GM19452 (cell line): ENCODE data around the gene ARMH3.

Experiments
- ATAC-seq: cut with Tn5 transposase; IDR thresholded peaks from one replicate; pipeline ENCODE4 v1.9.1; 2021; ENCODE audit not compliant: unreplicated experiment

The ARMH3 gene

DNA sequence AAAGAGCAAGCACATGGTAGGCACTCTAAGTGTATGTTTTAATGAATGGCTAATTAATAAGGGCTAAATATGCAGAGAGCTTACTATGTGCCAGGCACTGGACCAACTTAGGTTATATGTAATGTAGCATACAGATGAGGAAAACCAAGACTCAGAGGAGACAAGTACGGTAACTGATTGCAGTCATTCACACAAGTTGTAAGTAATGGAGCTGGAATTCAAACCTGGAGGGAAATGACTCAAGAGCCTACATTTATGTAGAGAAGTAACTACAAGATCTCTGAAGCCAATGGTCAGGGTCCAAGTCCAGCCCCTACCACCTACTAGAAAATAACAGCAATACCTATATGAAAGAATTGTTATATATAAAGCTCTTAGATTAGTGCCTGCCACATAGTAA is 115.1 kb downstream of the ARMH3 start:
- no peak for ATAC-seq

GRCh38 chr10:101939729-101940128 is 116.2 kb downstream of the ARMH3 start:
- no peak for ATAC-seq

- no peak for ATAC-seq
These were observed 116.8 kb downstream of the ARMH3 start for GRCh38 chr10:101939008-101939648.

DNA sequence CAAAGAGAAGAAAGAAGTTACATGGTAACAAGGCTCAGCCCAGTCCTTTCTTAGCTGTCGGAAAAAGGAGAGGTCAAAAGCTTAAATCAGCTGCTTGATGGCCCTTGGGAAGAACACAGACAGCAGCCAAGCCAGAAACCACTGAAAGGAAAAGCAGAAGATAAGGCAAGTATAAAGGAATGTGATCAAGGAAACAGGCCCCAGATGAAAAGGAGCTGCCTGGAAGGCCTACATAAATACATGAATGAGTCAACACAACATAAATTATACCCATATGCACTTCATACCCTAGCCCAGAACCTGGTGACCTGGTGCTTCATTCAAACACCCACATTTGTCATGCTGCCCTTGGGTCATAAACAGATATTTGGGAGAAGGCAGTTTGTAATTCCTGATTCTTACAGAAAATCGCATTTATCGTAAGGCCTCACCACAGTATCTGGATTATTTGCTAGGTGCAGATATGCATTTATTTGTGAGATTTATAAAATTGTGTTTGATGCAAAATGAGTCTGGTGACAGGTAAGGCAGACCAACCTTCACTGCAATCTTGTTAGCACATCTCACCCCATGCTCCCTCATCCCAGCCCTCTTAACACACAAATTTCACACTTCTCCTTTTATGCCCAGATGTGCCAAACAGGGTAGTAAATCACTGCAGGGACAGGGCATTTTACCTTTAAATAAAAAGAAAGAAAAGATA is 117.5 kb downstream of the ARMH3 start:
- no peak for ATAC-seq

DNA sequence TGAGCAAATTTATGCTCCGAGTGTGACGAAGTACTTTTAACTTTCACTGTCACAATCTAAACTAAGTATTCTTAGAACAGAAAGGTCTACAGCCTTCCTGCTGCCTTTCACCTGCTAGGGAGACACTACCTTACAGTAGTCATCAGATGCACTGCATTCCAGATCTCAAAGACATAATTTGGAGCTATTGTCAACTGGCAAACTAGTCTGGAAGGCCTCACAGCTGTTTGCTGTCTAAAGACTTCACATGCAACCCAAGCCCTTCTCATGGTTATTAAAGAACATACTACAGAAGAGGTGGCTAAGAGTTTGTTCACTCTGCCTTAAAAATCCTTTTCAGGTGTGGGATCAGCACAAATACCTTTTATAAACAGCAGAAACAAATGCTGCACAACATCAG is 120.5 kb downstream of the ARMH3 start:
- ATAC-seq, result no peak

DNA sequence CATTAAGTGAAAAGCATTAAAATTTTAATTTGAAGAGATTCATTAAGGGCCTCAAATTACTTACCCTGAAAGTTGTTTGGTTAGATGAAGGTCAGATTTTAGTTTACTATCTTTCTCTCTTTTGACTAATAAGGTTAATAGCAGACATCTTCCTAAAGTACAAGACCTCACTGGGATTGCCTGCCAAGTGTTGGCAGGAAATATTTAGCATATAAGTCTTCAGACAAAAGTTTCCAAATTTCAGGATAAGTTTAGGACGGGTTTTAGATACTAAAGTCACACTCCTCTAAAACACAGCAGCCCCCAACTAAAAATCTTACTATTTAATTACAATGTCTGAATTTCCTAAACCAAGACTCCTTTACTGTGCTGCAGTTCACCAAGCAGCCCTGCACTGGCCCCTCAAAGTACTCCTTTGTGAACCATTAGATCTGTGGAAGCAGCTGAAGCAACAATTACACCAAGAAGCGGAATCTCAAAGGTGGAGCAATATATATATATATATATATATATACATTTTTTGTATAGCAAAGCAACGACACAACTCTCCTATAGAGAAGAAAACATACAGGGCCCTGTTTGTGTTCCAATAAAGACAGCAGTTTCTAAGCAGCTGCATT is 121.2 kb downstream of the ARMH3 start:
- no peak for ATAC-seq

- ATAC-seq, result no peak
These were observed 122.0 kb downstream of the ARMH3 start for GRCh38 chr10:101933976-101934375.

DNA sequence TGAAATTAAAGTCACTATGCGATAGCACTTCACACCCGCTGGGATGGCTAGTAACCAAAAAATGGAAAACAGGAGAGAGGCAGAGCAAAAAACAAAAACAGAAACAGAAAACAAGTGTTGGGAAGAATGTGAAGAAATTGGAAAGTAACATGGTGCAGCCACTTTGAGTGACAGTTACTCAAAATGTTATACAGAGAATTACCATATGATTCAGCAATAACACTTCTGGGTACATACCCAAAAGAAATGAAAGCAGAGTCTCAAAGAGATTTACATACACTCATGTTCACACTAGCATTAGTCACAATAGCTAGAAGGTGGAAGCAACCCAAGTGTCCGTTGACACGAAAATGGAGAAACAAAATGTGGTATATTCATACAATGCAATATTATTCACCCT is 123.8 kb downstream of the ARMH3 start:
- no peak for ATAC-seq

DNA sequence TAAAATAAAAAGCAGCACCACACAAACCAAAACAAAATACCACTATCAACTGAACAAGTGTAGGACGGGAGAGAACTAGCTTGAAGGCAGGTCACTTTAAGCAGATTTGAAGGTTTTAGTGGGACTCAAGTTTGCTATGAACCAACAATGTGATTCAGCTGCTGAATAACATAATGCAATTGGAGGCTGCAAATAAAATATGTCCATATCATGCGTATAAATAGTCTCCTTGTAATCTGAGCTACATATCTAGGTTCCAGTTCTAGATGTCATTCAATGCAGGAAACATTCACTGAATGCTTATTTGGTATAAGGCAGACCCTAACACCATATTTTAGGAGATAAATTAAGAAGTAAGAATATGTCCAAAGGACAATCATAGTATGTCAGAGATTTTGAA is 130.9 kb downstream of the ARMH3 start:
- ATAC-seq, result no peak

- no peak for ATAC-seq
These were observed 132.7 kb downstream of the ARMH3 start for GRCh38 chr10:101923256-101923655.

DNA sequence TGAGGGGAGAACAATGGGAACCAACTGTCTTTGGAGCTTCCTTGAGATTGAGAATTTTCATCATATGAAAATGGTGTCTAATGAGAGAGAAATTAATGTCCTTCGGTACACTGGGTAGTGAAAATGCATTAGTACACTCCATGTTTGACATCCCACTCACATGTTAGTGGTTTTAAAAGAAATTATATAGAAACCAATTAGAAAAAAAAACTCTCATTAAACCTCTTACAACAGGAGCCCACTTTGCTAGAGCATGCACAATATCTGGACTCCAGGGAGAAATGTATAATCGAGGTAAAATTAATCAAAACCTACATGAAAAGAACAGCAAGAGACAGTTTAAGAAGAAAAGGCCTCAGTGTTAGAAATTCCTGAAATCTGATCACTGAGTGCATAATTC is 133.1 kb downstream of the ARMH3 start:
- ATAC-seq, result no peak

DNA sequence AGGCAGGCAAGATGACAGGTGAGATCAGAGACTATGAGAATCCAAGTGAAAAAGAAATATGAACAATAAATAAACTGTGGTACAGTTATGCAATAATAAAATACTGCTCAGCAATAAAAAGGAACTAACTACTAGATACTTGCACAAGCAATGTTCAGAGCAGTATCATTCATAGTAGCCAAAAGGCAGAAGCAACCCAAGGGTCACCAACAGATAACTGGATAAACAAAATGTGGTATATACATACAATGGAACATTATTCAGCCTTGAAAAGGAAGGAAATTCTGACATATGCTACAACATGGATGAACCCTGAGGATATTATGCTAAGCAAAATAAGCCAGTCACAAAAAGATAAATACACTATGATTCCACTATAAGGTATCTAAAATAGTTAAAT is 135.4 kb downstream of the ARMH3 start:
- no peak for ATAC-seq

DNA sequence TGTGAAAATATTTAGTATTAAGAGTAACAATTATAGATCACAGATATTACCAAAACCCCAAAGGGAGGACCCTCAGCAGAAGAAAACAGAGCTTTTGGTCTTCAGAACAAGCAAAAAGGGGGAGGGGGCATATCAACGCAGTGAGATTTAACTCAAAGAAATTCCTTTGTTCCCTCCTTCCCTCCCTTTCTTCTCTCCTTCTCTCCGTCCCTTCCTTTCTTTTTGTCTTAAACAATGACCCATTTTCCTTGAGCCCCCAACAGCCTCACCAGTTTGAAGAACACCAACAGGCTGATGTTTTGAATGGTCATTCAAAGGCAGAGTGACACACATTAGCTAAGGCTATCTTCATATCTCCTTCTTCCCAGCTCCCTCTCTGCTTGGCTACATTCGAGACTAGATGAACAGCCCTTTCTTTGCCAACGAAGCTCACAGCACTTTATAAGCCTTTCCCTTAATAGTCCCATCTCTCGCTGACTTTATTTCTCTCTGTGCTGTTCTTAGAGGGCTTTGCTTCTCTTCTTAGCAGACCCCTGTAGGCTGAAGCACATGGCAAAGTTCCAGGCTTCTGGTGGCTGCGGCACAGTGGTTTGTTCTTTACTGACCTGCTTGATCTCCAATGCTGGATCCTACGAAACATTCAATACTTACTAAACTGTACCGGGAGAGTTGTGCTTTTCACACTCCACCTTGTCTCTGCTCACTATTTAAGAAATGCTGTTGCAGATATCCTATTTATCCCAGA is 136.8 kb downstream of the ARMH3 start:
- no peak for ATAC-seq

DNA sequence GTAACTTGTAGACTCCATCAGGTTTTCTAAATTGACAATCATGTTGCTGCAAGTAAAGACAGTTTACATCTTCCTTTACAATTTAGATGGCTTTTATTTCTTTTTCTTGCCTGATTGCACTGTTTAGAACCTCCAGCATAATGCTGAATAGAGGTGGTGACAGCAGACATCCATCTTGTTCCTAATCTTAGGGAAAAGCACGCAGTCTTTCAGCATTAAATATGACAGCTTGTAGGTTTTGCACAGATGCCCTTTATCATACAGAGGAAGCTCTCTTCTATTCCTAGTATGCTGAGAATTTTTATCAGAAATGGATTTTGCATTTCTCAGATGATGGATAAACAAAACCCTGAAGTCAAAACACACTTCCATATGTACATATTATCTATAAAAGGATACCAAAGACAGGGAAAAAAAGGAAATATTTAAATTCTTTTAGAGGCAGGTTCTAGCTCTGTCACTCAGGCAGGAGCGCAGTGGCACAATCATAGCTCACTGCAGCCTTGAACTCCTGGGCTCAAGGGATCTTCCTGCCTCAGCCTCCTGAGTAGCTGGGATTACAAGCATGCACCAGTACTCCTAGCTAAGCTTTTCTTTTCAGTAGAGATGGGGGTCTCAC is 143.3 kb downstream of the ARMH3 start:
- no peak for ATAC-seq

DNA sequence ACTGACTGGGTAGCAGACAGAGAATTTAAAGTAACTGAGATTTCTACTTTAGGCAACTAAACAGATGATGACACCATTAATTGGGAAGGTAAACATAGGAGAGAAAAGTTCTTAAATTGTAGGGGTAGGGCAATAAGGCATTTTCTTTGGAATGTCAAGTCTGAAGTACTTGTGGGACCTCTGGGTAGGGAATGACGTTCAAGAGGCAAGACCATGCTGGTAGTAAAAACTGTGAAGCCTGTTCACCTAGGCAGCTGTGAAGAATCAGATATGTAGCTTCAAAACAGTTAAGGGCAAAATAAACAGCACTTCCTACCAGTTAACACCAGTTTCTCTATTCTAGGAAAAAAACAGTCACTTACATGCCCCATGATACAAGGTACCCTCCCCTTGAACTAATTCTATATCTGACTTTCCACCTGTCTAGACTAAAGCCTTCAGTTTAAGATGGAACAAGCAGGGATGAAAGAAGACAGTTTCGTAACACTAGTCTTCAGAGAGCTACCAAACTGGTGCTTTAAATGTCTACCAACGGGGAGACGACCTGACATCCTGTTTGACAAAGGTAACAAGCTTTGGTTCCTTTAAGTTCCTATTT is 149.3 kb downstream of the ARMH3 start:
- ATAC-seq, result no peak

DNA sequence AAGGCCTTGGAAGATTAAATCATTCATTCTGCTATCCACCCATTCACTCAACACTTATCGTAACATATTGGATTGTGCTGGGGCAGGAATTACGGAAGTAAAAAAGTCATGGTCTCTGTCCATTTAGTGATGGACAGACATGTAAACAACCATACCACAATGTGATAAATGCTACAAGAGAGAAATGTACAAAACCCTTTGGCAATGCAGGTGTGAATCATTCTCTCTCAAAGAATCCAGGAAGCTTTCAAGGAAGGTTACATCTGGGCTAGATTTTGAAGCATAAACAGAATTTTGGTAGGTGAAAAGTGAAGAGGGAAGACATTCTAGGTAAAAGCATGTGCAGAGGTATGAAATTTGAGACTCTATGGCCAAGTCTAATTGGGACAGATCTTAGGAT is 150.7 kb downstream of the ARMH3 start:
- ATAC-seq, result no peak

DNA sequence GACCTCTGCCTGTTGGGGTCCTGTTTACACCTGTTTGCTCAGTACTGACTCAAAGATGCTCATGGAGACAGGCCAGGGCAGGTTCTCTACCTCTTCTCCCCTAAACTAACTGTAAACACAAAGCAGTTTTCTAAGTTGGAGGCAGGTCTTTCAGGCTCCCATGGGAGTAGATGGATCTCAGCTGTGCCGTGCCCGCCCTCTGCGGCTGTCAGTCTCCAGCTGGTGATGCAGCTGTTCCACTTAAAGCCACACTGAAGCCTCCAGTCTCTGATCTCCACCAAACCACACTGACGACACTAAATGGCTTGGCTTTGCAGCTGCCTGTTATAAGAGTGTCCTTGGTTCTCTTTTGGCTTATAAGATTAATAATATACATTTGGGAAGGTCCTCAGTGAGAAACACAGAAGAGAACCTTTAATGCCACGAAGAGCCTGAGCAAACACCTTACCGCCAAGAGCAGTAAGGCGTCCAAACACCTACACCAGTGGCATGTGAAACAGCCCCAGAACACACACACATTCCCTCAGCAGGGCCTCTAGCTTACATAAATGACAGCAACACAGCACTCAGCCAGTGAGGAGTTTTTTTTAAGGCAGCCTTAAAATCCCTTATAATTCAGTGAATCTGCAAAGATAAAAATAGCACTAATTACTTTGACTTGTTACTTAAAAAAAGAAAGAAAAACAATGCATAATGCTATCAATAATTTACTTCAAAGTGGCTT is 152.0 kb downstream of the ARMH3 start:
- ATAC-seq, result peak; percentile 67

GRCh38 chr10:101902820-101903145 is 153.2 kb downstream of the ARMH3 start:
- ATAC-seq, result no peak

DNA sequence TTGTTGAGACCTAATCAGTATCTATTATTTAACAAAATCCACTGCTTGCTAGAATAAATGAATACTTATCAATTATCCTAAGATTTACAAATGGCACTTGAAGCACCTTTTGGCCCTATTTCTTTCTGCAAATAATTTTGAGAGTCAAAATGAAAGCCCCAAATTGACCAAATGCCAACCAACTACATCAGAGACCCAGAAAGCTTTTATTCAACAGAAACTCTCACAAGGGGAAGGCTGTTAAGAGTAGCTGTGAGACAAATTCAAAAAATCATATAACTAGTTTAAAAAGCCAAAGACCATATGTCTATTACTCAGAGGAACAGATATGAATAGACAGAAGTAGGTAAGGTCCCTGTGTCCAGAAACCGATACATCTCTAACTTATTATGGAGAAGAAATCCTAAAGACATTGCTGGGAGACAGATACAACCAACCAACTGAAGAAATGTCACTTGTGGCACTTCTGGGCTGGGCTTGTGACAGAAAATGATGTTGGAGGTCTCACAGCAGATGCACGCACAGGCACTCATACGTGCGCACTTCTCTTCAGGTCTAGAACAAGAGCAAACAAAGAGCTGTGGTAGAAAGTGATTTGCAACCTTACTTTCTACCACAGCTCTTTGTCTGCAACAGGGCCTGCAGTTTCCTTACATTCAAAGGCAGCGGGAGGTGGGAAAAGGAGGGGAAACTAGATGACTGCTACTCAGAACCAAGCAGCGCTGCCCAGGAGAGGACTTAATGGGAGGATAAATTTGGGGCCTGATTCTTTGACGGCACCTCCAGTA is 153.7 kb downstream of the ARMH3 start:
- ATAC-seq, result no peak

DNA sequence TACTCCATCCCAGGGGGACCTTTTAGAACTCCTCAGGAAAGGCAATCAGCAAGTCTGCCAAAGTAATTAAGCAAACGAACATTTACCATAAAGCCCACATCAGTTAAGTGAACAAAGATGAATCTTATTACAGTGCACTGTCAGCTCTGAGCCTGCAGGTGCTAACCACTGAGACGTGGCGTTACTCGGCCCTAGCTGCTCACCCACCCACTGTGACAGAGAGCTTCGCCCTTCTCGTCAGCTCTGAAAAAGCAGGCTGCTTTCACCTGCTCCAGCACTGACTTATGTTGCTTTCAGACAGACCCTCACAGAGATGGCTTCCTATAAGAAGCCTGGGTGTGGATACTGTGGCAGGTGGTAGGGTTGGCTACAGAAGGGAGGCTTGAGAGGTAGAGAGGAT is 154.6 kb downstream of the ARMH3 start:
- ATAC-seq, result peak; percentile 65
